ENCODE measurements around the gene ZHX3.

ZHX3 gene

GRCh38 chr20:41355192-41355591, 37.7 kb upstream of the ZHX3 start:
- no peak for DNase-seq

GRCh38 chr20:41353530-41353929, 36.0 kb upstream of the ZHX3 start:
- DNase-seq: no peak

GRCh38 chr20:41352666-41353065, 35.1 kb upstream of the ZHX3 start:
- no peak for DNase-seq

GRCh38 chr20:41352106-41352505, 34.6 kb upstream of the ZHX3 start:
- no peak for DNase-seq

GRCh38 chr20:41350408-41350962, 33.0 kb upstream of the ZHX3 start:
- no peak for DNase-seq

- no peak for DNase-seq
Observed at GRCh38 chr20:41349943-41350342, 32.4 kb upstream of the ZHX3 start.

- no peak for DNase-seq
Observed at GRCh38 chr20:41349266-41349665, 31.7 kb upstream of the ZHX3 start.

- no peak for DNase-seq
Observed at GRCh38 chr20:41348430-41349172, 31.1 kb upstream of the ZHX3 start.

- DNase-seq: no peak
Observed at GRCh38 chr20:41347523-41348429, 30.2 kb upstream of the ZHX3 start.

- no peak for DNase-seq
Observed at GRCh38 chr20:41345729-41346067, 28.2 kb upstream of the ZHX3 start.

- DNase-seq: no peak
Observed at GRCh38 chr20:41344938-41345728, 27.6 kb upstream of the ZHX3 start.

- DNase-seq: no peak
Observed at GRCh38 chr20:41344477-41344876, 26.9 kb upstream of the ZHX3 start.

- DNase-seq: no peak
Observed at GRCh38 chr20:41342474-41343464, 25.2 kb upstream of the ZHX3 start.

- DNase-seq: peak; percentile 47
Observed at GRCh38 chr20:41340327-41341055, 23.0 kb upstream of the ZHX3 start, which contains the start of gene LPIN3. Gene LPIN3 (plus strand): TSS chr20:41340821. CDS start chr20:41345804, 4,983 bp downstream.

- peak; percentile 86 for DNase-seq
Observed at GRCh38 chr20:41339957-41340326, 22.4 kb upstream of the ZHX3 start.

GRCh38 chr20:41336711-41337492, 19.4 kb upstream of the ZHX3 start:
- no peak for DNase-seq

GRCh38 chr20:41335591-41335990, 18.1 kb upstream of the ZHX3 start:
- DNase-seq: no peak

GRCh38 chr20:41334443-41335421, 17.2 kb upstream of the ZHX3 start:
- no peak for DNase-seq

GRCh38 chr20:41334036-41334435, 16.5 kb upstream of the ZHX3 start:
- DNase-seq: no peak

Data from activated naive CD4-positive, alpha-beta T cell treated with Interleukin-2 at 50 U/mL for 16 hours (primary cell).